HG02678 (cell line): Measurements from ENCODE around the gene CD9.
A peak's percentile ranks its signal among the peaks of the same experiment; 100 is the strongest.

Experiments used
- ATAC-seq: cut with Tn5 transposase; IDR thresholded peaks from one replicate; pipeline ENCODE4 v1.9.1; 2021; ENCODE audit warnings: mild to moderate bottlenecking, moderate library complexity; ENCODE audit not compliant: unreplicated experiment

Gene CD9

GRCh38 chr12:6235906-6236640 is 35.9 kb downstream of the CD9 start:
- no peak for ATAC-seq

GRCh38 chr12:6236641-6236940 is 36.4 kb downstream of the CD9 start:
- no peak for ATAC-seq

GRCh38 chr12:6237830-6238229 is 37.6 kb downstream of the CD9 start:
- no peak for ATAC-seq

GRCh38 chr12:6238875-6239274 is 38.7 kb downstream of the CD9 start:
- ATAC-seq: no peak

DNA sequence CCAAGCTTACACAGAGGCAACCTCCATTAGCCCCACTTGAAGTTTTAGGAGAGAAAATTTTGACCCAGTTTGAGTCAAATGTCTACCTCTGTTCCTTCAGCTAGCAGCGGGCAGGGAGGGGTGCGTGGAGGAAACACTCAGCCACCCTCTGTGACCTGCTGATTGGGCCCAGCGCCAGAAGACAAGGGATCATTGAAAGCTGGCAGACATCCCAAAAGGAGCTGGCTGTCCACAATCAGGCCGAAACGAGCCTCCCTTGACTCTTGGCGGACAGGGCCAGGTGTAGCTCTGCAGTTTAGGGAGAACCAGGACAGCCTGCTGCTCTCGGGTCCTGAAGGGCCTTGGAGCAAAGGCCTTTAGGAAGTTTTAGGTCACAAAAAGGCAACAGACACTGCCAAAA is 41.3 kb downstream of the CD9 start:
- no peak for ATAC-seq

- ATAC-seq: no peak
These were observed 49.4 kb downstream of the CD9 start for GRCh38 chr12:6249580-6249979.

- ATAC-seq: no peak
These were observed 50.1 kb downstream of the CD9 start for GRCh38 chr12:6250343-6250742.

- no peak for ATAC-seq
These were observed 53.1 kb downstream of the CD9 start for GRCh38 chr12:6253278-6253677.

- ATAC-seq: no peak
These were observed 54.3 kb downstream of the CD9 start for GRCh38 chr12:6254491-6254890.

DNA sequence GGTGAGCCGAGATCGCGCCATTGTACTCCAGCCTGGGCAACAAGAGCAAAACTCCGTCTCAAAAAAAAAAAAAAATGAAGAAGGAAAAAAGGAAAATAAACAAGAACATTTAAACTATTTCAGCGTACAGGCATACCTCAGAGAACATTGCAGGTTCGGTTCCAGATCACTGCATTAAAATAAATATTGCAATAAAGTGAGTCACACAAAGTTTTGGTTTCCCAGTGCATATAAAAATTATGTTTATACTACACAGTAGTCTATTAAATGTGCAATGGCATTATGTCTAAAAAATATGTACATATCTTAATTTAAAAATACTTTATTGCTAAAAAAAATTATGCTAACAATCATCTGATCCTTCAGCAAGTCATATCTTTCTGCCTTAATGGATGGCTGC is 56.8 kb downstream of the CD9 start:
- no peak for ATAC-seq

GRCh38 chr12:6262211-6262610 is 62.0 kb downstream of the CD9 start:
- ATAC-seq: no peak

GRCh38 chr12:6262623-6263022 is 62.4 kb downstream of the CD9 start:
- ATAC-seq: no peak

- ATAC-seq: no peak
These were observed 63.7 kb downstream of the CD9 start for GRCh38 chr12:6263931-6264330.

- ATAC-seq: no peak
These were observed 64.3 kb downstream of the CD9 start for GRCh38 chr12:6264402-6265037.

GRCh38 chr12:6265038-6265405 is 64.8 kb downstream of the CD9 start:
- ATAC-seq: no peak

GRCh38 chr12:6266541-6266966 is 66.4 kb downstream of the CD9 start:
- no peak for ATAC-seq

GRCh38 chr12:6266971-6267721 is 66.9 kb downstream of the CD9 start:
- ATAC-seq: no peak

- no peak for ATAC-seq
These were observed 68.4 kb downstream of the CD9 start for GRCh38 chr12:6268484-6269157.

- no peak for ATAC-seq
These were observed 69.8 kb downstream of the CD9 start for GRCh38 chr12:6269986-6270385.

- ATAC-seq: no peak
These were observed 71.1 kb downstream of the CD9 start for GRCh38 chr12:6271281-6271680.

DNA sequence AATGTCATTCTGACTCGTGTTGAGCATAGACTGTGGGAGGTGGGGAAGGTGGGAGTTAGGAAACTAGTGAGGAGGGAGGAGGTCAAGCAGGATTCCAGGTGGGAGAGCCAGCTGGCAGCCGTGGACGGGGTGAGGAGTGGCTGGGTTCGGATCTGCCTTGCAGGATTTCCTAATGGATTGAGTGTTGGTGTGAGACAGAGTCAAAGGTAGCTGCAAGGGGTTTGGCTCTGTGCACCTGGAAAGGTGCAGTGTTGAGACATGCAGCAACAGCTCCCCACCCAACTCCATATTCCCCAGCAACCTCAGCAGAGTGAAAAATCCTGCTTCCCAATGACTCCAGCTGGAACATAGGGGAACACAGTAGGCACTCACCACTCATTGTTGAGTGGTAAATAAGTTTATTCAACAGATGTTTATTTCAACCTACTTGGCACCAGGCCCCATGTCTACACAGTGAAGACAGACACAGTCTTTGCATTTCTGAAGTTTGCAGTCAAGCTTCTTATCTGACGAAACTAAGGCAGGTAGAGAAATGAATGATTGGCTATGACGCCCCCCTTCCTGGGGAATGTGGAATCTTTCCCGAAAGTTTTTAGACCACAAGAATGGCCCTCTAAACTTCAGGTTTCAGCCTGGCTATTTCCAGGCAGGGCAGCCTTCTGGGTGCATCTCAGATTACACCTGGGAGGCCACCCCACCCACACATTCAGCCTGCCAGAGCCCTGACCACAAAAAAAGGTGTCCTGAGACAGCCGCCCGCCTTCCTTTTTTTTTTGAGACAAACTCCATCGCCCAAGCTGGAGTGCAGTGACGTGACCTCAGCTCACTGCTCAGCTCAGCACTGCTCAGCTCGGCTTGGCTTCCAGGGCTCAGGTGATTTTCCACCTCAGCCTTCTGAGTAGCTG is 72.4 kb downstream of the CD9 start:
- peak; percentile 50 for ATAC-seq
